IMR-90 (cell line): ENCODE measurements around the gene LDHAL6A. TPM values are rescaled to one million over a fixed set of nuclear protein-coding genes. Genes with fewer than 3 reads are reported as not detected.

Experiments used
- ATAC-seq: fragments of 200-7000 bp; cut with Tn5 transposase; 2 replicates; pipeline ENCODE4 v1.9.1; 2020; ENCODE audit warnings: low read depth, mild to moderate bottlenecking, moderate library complexity
- BruUV-seq: library from RNA; stranded (reverse); fragments of 400-500 nt; replicated peaks from 2 replicates; lab custom pipeline; 2021; lab: Mats Ljungman, UMichigan
- CTCF ChIA-PET: fragments of 300-600 bp; formaldehyde crosslinking; extraction: SDS; loops from one replicate; lab custom pipeline; 2021; ENCODE audit warnings: antibody characterized with exemption; lab: Yijun Ruan, JAX
- POLR2A ChIA-PET: fragments of 300-600 bp; sonication (Branson Sonifier 250); formaldehyde crosslinking; loops from one replicate; lab custom pipeline; 2022; ENCODE audit warnings: antibody characterized with exemption; ENCODE audit not compliant: unreplicated experiment; lab: Charles Lee
- DNase-seq: peaks from one replicate; pipeline ENCODE4 v3.0.0; 2013
- H2AFZ ChIP-seq: replicated peaks from 2 replicates; pipeline ENCODE3; 2013; ENCODE audit warnings: low read length, mild to moderate bottlenecking; ENCODE audit not compliant: poor library complexity
- H2AK5ac ChIP-seq: 2 replicates; pipeline ENCODE4 v1.6.1; 2013; ENCODE audit warnings: low read depth, low read length, inconsistent platforms
- H2AK9ac ChIP-seq: replicated peaks from 2 replicates; pipeline ENCODE3; 2013; ENCODE audit warnings: mild to moderate bottlenecking, low read depth, low read length, moderate library complexity; ENCODE audit not compliant: poor library complexity
- H2BK120ac ChIP-seq: 2 replicates; pipeline ENCODE4 v1.6.1; 2013; ENCODE audit warnings: low read depth, low read length, inconsistent platforms
- H2BK15ac ChIP-seq: 3 replicates; pipeline ENCODE4 v1.6.1; 2013; ENCODE audit warnings: low read depth, low read length, inconsistent platforms
- H2BK20ac ChIP-seq: 2 replicates; pipeline ENCODE4 v1.6.1; 2013; ENCODE audit warnings: low read depth, mild to moderate bottlenecking, inconsistent platforms, low read length, moderate library complexity
- H2BK5ac ChIP-seq: 2 replicates; pipeline ENCODE4 v1.6.1; 2013; ENCODE audit warnings: mild to moderate bottlenecking, low read depth, low read length, inconsistent platforms; ENCODE audit not compliant: poor library complexity, severe bottlenecking
- H3K14ac ChIP-seq: replicated peaks from 2 replicates; pipeline ENCODE4 v1.6.1; 2013; ENCODE audit warnings: low read depth, low read length, inconsistent platforms
- H3K18ac ChIP-seq: 2 replicates; pipeline ENCODE4 v1.6.1; 2013; ENCODE audit warnings: low read depth, low read length, control low read depth
- H3K23ac ChIP-seq: 2 replicates; pipeline ENCODE4 v1.6.1; 2013; ENCODE audit warnings: low read depth, low read length, inconsistent platforms
- H3K27ac ChIP-seq: 2 replicates; pipeline ENCODE4 v1.5.1; 2013; ENCODE audit warnings: mild to moderate bottlenecking, control low read depth, low read length; ENCODE audit not compliant: insufficient read depth
- H3K27me3 ChIP-seq: 2 replicates; pipeline ENCODE4 v1.6.1; 2013; ENCODE audit warnings: low read length; ENCODE audit not compliant: control insufficient read depth, insufficient read depth
- H3K36me3 ChIP-seq: 2 replicates; pipeline ENCODE4 v1.6.1; 2013; ENCODE audit warnings: low read length, mixed read lengths; ENCODE audit not compliant: control insufficient read depth, insufficient read depth
- H3K4ac ChIP-seq: 2 replicates; pipeline ENCODE4 v1.6.1; 2013; ENCODE audit warnings: low read depth, low read length, inconsistent platforms
- H3K4me1 ChIP-seq: 2 replicates; pipeline ENCODE4 v1.6.1; 2013; ENCODE audit warnings: low read length, mixed read lengths; ENCODE audit not compliant: control insufficient read depth, insufficient read depth
- H3K4me2 ChIP-seq: 2 replicates; pipeline ENCODE4 v1.6.1; 2013; ENCODE audit warnings: low read depth, mild to moderate bottlenecking, control low read depth, low read length, moderate library complexity
- H3K4me3 ChIP-seq: 2 replicates; pipeline ENCODE4 v1.5.1; 2013; ENCODE audit warnings: low read depth, mild to moderate bottlenecking, control low read depth, low read length, moderate library complexity; ENCODE audit not compliant: insufficient read depth
- H3K56ac ChIP-seq: 2 replicates; pipeline ENCODE4 v1.6.1; 2013; ENCODE audit warnings: low read length, inconsistent platforms; ENCODE audit not compliant: insufficient read depth; ENCODE audit errors: extremely low read depth
- H3K79me1 ChIP-seq, 2 experiments: 2 replicates each; pipeline ENCODE4 v1.6.1; 2013; ENCODE audit warnings: low read length in 2 of 2, inconsistent platforms in 1 of 2, low read depth in 1 of 2
- H3K9ac ChIP-seq: 2 replicates; pipeline ENCODE4 v1.6.1; 2013; ENCODE audit warnings: low read depth, low read length, control low read depth
- H3K9me1 ChIP-seq: 2 replicates; pipeline ENCODE4 v1.6.1; 2013; ENCODE audit warnings: low read length, inconsistent platforms; ENCODE audit not compliant: insufficient read depth
- H3K9me3 ChIP-seq: 2 replicates; pipeline ENCODE4 v1.6.1; 2013; ENCODE audit warnings: low read length; ENCODE audit not compliant: control insufficient read depth, insufficient read depth
- H4K20me1 ChIP-seq: 2 replicates; pipeline ENCODE4 v1.6.1; 2013; ENCODE audit warnings: low read length, inconsistent platforms; ENCODE audit not compliant: insufficient read depth
- H4K5ac ChIP-seq: 2 replicates; pipeline ENCODE4 v1.6.1; 2013; ENCODE audit warnings: mild to moderate bottlenecking, low read depth, low read length, control low read depth
- H4K8ac ChIP-seq, 2 experiments: 2 replicates each; pipeline ENCODE4 v1.6.1; 2013; ENCODE audit warnings: low read depth in 2 of 2, low read length in 2 of 2, control low read depth in 1 of 2, inconsistent platforms in 1 of 2
- H4K91ac ChIP-seq: 2 replicates; pipeline ENCODE4 v1.6.1; 2013; ENCODE audit warnings: low read depth, low read length, inconsistent platforms; ENCODE audit not compliant: insufficient read depth
- BHLHE40 ChIP-seq: fragments of 150-350 bp; IDR thresholded peaks from 2 replicates; pipeline ENCODE4 v1.6.1; 2016; ENCODE audit warnings: mild to moderate bottlenecking, low read depth, low read length
- CEBPB ChIP-seq: IDR thresholded peaks from 2 replicates; pipeline ENCODE4 v1.6.1; 2012; ENCODE audit warnings: low read depth, low read length, improper control_type of control experiment
- CHD1 ChIP-seq: IDR thresholded peaks from 2 replicates; pipeline ENCODE4 v1.6.1; 2012; ENCODE audit warnings: low read depth, low read length, improper control_type of control experiment
- NFE2L2 ChIP-seq: fragments of 150-350 bp; IDR thresholded peaks from 2 replicates; pipeline ENCODE4 v1.6.1; 2016; ENCODE audit warnings: low read depth, mild to moderate bottlenecking, low read length
- RAD21 ChIP-seq: IDR thresholded peaks from 2 replicates; pipeline ENCODE4 v1.6.1; 2012; ENCODE audit warnings: low read length, improper control_type of control experiment
- RFX5 ChIP-seq: IDR thresholded peaks from 2 replicates; pipeline ENCODE4 v1.8.0; 2012; ENCODE audit warnings: low read depth, mild to moderate bottlenecking, low read length, moderate library complexity
- WGBS, 2 experiments: methylation state at CpG; one replicate each; pipeline versions ENCODE4 v1.1.5 to v1.1.7; 2013; ENCODE audit warnings: missing lambda C conversion rate in 2 of 2; ENCODE audit not compliant: insufficient read length in 1 of 2; ENCODE audit errors: extremely low coverage in 2 of 2; 5-methylcytosine and 5-hydroxymethylcytosine counted together
- dilution Hi-C: fragments of 300-500 bp; cut with HindIII; formaldehyde crosslinking; loops from one replicate; pipeline ENCODE4 v1.14.3; 2018; ENCODE audit warnings: low sequenced_read_pairs; ENCODE audit not compliant: unreplicated experiment
- in situ Hi-C: fragments of 300-500 bp; cut with MboI; formaldehyde crosslinking; loops from 3 replicates; pipeline ENCODE4 v1.14.3; 2019; ENCODE audit warnings: low sequenced_read_pairs, inconsistent platforms, mixed read lengths
- intact Hi-C: fragments of 100-400 bp; cut with micrococcal nuclease; formaldehyde crosslinking; loops from 2 replicates; pipeline ENCODE4 v1.10.0; 2022
- polyA plus RNA-seq, 3 experiments: library from polyadenylated mRNA; depleted of rRNA; stranded (reverse); fragments of >200 nt; gene quantifications; 2 replicates each; pipeline ENCODE4 v1.2.3, GENCODE V29; 2012; ENCODE audit warnings: low replicate concordance in 1 of 3
- total RNA-seq: library from RNA; depleted of rRNA; stranded (reverse); fragments of >200 nt; gene quantifications from 2 replicates; pipeline ENCODE4 v1.2.3, GENCODE V29; 2012
- TF ChIP-seq, protein P1 (sequence below): fragments of 150-350 bp; IDR thresholded peaks from 2 replicates; pipeline ENCODE4 v1.6.1; 2017; ENCODE audit warnings: mild to moderate bottlenecking, antibody characterized with exemption, low read length, low read depth
- TF ChIP-seq, protein P2 (sequence below): conservative IDR thresholded peaks from 2 replicates; pipeline ENCODE4 v1.5.1; 2012; ENCODE audit warnings: mild to moderate bottlenecking, low read depth, low read length, improper control_type of control experiment

Gene LDHAL6A
- total and polyA plus RNA-seq, 2 of the 4 experiments (the other 2 are of a cell fraction): not detected

GRCh38 chr11:18522388-18522787 lies 66.7 kb downstream of the LDHAL6A start:
- no peak overlapping the region for H3K18ac ChIP-seq
- H3K4me2 ChIP-seq: no peak overlapping the region

More at GRCh38 chr11:18522388-18522787, 66.7 kb downstream of the LDHAL6A start:
- in situ Hi-C loops: no loop called here
- Histone ChIP-seq H3K4me1 (no peaks in the 10 kb centered on the region), H3K27me3 (no peaks in the 10 kb centered on the region), H3K4ac (no peak overlapping the region), H3K36me3 (peaks cover 9% of the 10 kb centered on the region), H3K9me3 (no peaks in the 10 kb centered on the region), H2AK5ac (no peak overlapping the region), H3K56ac (no peak overlapping the region), H3K23ac (no peak overlapping the region), H2BK20ac (no peak overlapping the region), H2BK5ac (no peak overlapping the region), H4K20me1 (peaks cover 23% of the 10 kb centered on the region), H3K27ac (no peak overlapping the region), H3K4me3 (no peak overlapping the region), H2AFZ (no peak overlapping the region), H3K9me1 (peaks cover 5% of the 10 kb centered on the region; the same call in 1 of the 2 replicates), H3K79me1 (peaks cover 35 to 62% of the 10 kb centered on the region in 2 experiments), H2BK15ac (no peak overlapping the region), H3K9ac (no peak overlapping the region), H2BK120ac (no peak overlapping the region), H4K5ac (no peak overlapping the region), H2AK9ac (no peak overlapping the region), H3K14ac (no peak overlapping the region), H4K8ac (no peak overlapping the region), H4K91ac (no peak overlapping the region)
- POLR2A ChIA-PET: no interaction called here
- intact Hi-C loops: no loop called here
- ATAC-seq (no peak), DNase-seq (no peak)
- no TSS peak for BruUV-seq
- dilution Hi-C loops: no loop called here
- TF ChIP-seq CHD1 (no peak), NFE2L2 (no peak), RAD21 (no peak), RFX5 (no peak), BHLHE40 (no peak), CEBPB (no peak)
- TF ChIP-seq, protein P1, sequence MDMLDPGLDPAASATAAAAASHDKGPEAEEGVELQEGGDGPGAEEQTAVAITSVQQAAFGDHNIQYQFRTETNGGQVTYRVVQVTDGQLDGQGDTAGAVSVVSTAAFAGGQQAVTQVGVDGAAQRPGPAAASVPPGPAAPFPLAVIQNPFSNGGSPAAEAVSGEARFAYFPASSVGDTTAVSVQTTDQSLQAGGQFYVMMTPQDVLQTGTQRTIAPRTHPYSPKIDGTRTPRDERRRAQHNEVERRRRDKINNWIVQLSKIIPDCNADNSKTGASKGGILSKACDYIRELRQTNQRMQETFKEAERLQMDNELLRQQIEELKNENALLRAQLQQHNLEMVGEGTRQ: no peak
- TF ChIP-seq, protein P2, sequence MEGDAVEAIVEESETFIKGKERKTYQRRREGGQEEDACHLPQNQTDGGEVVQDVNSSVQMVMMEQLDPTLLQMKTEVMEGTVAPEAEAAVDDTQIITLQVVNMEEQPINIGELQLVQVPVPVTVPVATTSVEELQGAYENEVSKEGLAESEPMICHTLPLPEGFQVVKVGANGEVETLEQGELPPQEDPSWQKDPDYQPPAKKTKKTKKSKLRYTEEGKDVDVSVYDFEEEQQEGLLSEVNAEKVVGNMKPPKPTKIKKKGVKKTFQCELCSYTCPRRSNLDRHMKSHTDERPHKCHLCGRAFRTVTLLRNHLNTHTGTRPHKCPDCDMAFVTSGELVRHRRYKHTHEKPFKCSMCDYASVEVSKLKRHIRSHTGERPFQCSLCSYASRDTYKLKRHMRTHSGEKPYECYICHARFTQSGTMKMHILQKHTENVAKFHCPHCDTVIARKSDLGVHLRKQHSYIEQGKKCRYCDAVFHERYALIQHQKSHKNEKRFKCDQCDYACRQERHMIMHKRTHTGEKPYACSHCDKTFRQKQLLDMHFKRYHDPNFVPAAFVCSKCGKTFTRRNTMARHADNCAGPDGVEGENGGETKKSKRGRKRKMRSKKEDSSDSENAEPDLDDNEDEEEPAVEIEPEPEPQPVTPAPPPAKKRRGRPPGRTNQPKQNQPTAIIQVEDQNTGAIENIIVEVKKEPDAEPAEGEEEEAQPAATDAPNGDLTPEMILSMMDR: 0 out of 2 replicates have a peak, but pooled peaks have one; percentile 7
- CTCF ChIA-PET: interaction anchor here (0.6 kb wide), 1 partner anchor 19 kb away, joined by 3 read pairs; no protein-coding TSS in a partner anchor
- WGBS, 2 experiments: 92% methylated on average over 4 of the region's 4 CpGs; no CpG with 5 or more reads in 1 of the 2 experiments
